ENCODE measurements around the gene CXCL6.

DNA sequence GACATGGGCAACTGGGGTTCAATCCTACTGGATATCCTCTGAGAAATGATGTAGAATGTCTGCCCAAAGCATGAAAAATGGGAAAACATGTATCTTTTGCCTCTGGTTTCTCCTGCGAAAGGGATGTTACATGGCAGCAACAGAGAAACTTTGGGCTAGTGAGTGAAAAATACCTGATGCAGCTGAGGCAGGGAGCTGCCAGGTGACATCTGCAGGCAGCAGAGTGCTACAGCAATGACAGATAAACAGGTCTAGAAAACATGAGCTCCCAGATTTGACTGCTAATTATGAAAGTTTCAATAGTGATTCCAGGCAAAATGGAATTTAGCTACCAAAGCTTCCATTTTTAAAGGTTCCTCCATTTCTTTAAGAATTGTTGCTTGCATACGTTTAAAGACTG is 27.9 kb downstream of the CXCL6 start:
- TF ChIP-seq, protein P1, sequence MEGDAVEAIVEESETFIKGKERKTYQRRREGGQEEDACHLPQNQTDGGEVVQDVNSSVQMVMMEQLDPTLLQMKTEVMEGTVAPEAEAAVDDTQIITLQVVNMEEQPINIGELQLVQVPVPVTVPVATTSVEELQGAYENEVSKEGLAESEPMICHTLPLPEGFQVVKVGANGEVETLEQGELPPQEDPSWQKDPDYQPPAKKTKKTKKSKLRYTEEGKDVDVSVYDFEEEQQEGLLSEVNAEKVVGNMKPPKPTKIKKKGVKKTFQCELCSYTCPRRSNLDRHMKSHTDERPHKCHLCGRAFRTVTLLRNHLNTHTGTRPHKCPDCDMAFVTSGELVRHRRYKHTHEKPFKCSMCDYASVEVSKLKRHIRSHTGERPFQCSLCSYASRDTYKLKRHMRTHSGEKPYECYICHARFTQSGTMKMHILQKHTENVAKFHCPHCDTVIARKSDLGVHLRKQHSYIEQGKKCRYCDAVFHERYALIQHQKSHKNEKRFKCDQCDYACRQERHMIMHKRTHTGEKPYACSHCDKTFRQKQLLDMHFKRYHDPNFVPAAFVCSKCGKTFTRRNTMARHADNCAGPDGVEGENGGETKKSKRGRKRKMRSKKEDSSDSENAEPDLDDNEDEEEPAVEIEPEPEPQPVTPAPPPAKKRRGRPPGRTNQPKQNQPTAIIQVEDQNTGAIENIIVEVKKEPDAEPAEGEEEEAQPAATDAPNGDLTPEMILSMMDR (IDR thresholded peaks at IDR 0.05) = no peak
- no peak for TF ChIP-seq POLR2A (IDR thresholded peaks at IDR 0.05)

Data from lower leg skin (tissue), 3 donors.